MM.1S (cell line): ENCODE data around the gene TOLLIP.
A peak's percentile ranks its signal among the peaks of the same experiment; 100 is the strongest.

Source experiments
- DNase-seq: peaks from one replicate; pipeline ENCODE4 v3.0.0-alpha.2; 2015
- H2AFZ ChIP-seq: fragments of 300-600 bp; sonication (generic); 2 replicates; pipeline ENCODE4 v1.6.0; 2016; ENCODE audit warnings: antibody characterized with exemption, low read length
- H3F3A ChIP-seq: fragments of 300-600 bp; sonication (generic); 2 replicates; pipeline ENCODE4 v1.6.1; 2016; ENCODE audit warnings: mild to moderate bottlenecking, antibody characterized with exemption, low read length, moderate library complexity, mixed read lengths; ENCODE audit not compliant: insufficient read depth
- H3K27ac ChIP-seq: fragments of 300-600 bp; sonication (generic); 2 replicates; pipeline ENCODE4 v1.5.1; 2016; ENCODE audit warnings: mild to moderate bottlenecking, low read length
- H3K27me3 ChIP-seq: fragments of 300-600 bp; sonication (generic); replicated peaks from 2 replicates; pipeline ENCODE4 v1.6.0; 2016; ENCODE audit warnings: low read length; ENCODE audit not compliant: insufficient read depth
- H3K36me3 ChIP-seq: fragments of 300-600 bp; sonication (generic); replicated peaks from 2 replicates; pipeline ENCODE4 v1.6.1; 2016; ENCODE audit warnings: mild to moderate bottlenecking, low read length, mixed read lengths; ENCODE audit not compliant: insufficient read depth
- H3K4me1 ChIP-seq: fragments of 300-600 bp; sonication (generic); 2 replicates; pipeline ENCODE4 v1.6.1; 2016; ENCODE audit warnings: low read length, mixed read lengths
- H3K4me2 ChIP-seq: fragments of 300-600 bp; sonication (generic); 2 replicates; pipeline ENCODE4 v1.6.0; 2016; ENCODE audit warnings: low read depth, low read length
- H3K4me3 ChIP-seq: fragments of 300-600 bp; sonication (generic); 2 replicates; pipeline ENCODE4 v1.5.1; 2016; ENCODE audit warnings: low read length, mixed read lengths
- H3K79me2 ChIP-seq: fragments of 300-600 bp; sonication (generic); 2 replicates; pipeline ENCODE4 v1.6.1; 2016; ENCODE audit warnings: mixed run types, low read length, mixed read lengths
- H3K9ac ChIP-seq: fragments of 300-600 bp; sonication (generic); 2 replicates; pipeline ENCODE4 v1.6.1; 2016; ENCODE audit warnings: low read length, mixed read lengths
- H3K9me2 ChIP-seq: fragments of 300-600 bp; sonication (generic); replicated peaks from 2 replicates; pipeline ENCODE4 v1.6.1; 2016; ENCODE audit warnings: mild to moderate bottlenecking, low read length, mixed read lengths; ENCODE audit not compliant: insufficient read depth
- H3K9me3 ChIP-seq: fragments of 300-600 bp; sonication (generic); replicated peaks from 2 replicates; pipeline ENCODE4 v1.6.1; 2016; ENCODE audit warnings: mild to moderate bottlenecking, low read length, mixed read lengths; ENCODE audit not compliant: insufficient read depth
- H4K20me1 ChIP-seq: fragments of 300-600 bp; sonication (generic); 2 replicates; pipeline ENCODE4 v1.6.1; 2016; ENCODE audit warnings: mild to moderate bottlenecking, low read length, moderate library complexity, mixed read lengths; ENCODE audit not compliant: insufficient read depth
- CTCF ChIP-seq: fragments of 300-600 bp; sonication (generic); IDR thresholded peaks from 2 replicates; pipeline ENCODE4 v1.5.1; 2016; ENCODE audit warnings: antibody characterized with exemption, low read length, mixed read lengths
- EZH2 ChIP-seq: fragments of 300-600 bp; sonication (generic); optimal IDR thresholded peaks from 2 replicates; pipeline ENCODE3; 2017; ENCODE audit warnings: low read depth, mild to moderate bottlenecking, antibody characterized with exemption, low read length, mixed read lengths
- EZH2phosphoT487 ChIP-seq: fragments of 300-600 bp; sonication (generic); IDR thresholded peaks from 2 replicates; pipeline ENCODE4 v1.6.1; 2018; ENCODE audit warnings: antibody characterized with exemption, low read length

TOLLIP gene

GRCh38 chr11:1261241-1262071 is 48.0 kb downstream of the TOLLIP start:
- H3K27ac ChIP-seq = no peak overlapping the region
- H3K9me3 ChIP-seq = no peaks in the 10 kb centered on the region
- H3K36me3 ChIP-seq = no peaks in the 10 kb centered on the region
- H3K4me3 ChIP-seq = no peak overlapping the region
- H3K4me2 ChIP-seq = peak overlapping the region; percentile 92
- H3F3A ChIP-seq = no peaks in the 10 kb centered on the region
- H3K9me2 ChIP-seq = no peaks in the 10 kb centered on the region
- H3K79me2 ChIP-seq = no peaks in the 10 kb centered on the region
- no peaks in the 10 kb centered on the region for H4K20me1 ChIP-seq
- H3K9ac ChIP-seq = no peak overlapping the region
- H3K4me1 ChIP-seq = peaks cover 7% of the 10 kb centered on the region; the same call in 1 of the 2 replicates
- 0 out of 2 replicates have a peak, but pooled peaks cover 7% of the 10 kb centered on the region for H3K27me3 ChIP-seq
- no peak overlapping the region for H2AFZ ChIP-seq
- DNase-seq = no peak
- TF ChIP-seq CTCF (no peak), EZH2 (no peak), EZH2phosphoT487 (no peak)

- no peak for TF ChIP-seq EZH2phosphoT487
- no peak for TF ChIP-seq CTCF
- TF ChIP-seq EZH2 = no peak
- H3K27ac ChIP-seq = no peak overlapping the region
- H3K9me3 ChIP-seq = no peaks in the 10 kb centered on the region
- H3K79me2 ChIP-seq = no peaks in the 10 kb centered on the region
- no peak overlapping the region for H3K4me2 ChIP-seq
- H3K27me3 ChIP-seq = 0 out of 2 replicates have a peak, but pooled peaks cover 7% of the 10 kb centered on the region
- no peak overlapping the region for H3K9ac ChIP-seq
- DNase-seq = no peak
- no peaks in the 10 kb centered on the region for H4K20me1 ChIP-seq
- peaks cover 7% of the 10 kb centered on the region; the same call in 1 of the 2 replicates for H3K4me1 ChIP-seq
- H3F3A ChIP-seq = no peaks in the 10 kb centered on the region
- H3K9me2 ChIP-seq = no peaks in the 10 kb centered on the region
- H3K36me3 ChIP-seq = no peaks in the 10 kb centered on the region
- H3K4me3 ChIP-seq = no peak overlapping the region
- no peak overlapping the region for H2AFZ ChIP-seq
Observed at GRCh38 chr11:1260620-1261019, 48.8 kb downstream of the TOLLIP start.

GRCh38 chr11:1260023-1260501 is 49.4 kb downstream of the TOLLIP start:
- H3K4me3 ChIP-seq = no peak overlapping the region
- DNase-seq = no peak
- no peak overlapping the region for H3K27ac ChIP-seq
- no peak overlapping the region for H3K4me2 ChIP-seq
- no peaks in the 10 kb centered on the region for H3K36me3 ChIP-seq
- 0 out of 2 replicates have a peak, but pooled peaks cover 7% of the 10 kb centered on the region for H3K27me3 ChIP-seq
- TF ChIP-seq EZH2 = no peak
- no peak for TF ChIP-seq CTCF
- TF ChIP-seq EZH2phosphoT487 = no peak
- no peaks in the 10 kb centered on the region for H3F3A ChIP-seq
- no peaks in the 10 kb centered on the region for H3K9me3 ChIP-seq
- no peak overlapping the region for H2AFZ ChIP-seq
- no peaks in the 10 kb centered on the region for H4K20me1 ChIP-seq
- H3K79me2 ChIP-seq = no peaks in the 10 kb centered on the region
- H3K9ac ChIP-seq = no peak overlapping the region
- no peaks in the 10 kb centered on the region for H3K9me2 ChIP-seq
- peaks cover 7% of the 10 kb centered on the region; the same call in 1 of the 2 replicates for H3K4me1 ChIP-seq
